Activated T-helper 1 cell treated with anti-CD3 and anti-CD28 coated beads, Interleukin-12 subunit alpha, Interleukin-12 subunit beta, Interleukin-2, Interleukin-4 antibody, amounts not matched to agents 30 ng/mL and 10 ng/mL and 1 ng/mL, durations not matched to agents 14 hours and 24 hours and 36 hours (primary cell): ENCODE measurements around the gene PER2. TPM values are rescaled to one million over a fixed set of nuclear protein-coding genes. Genes with fewer than 3 reads are reported as not detected.

ENCODE experiments used
- DNase-seq: peaks from one replicate; pipeline ENCODE4 v3.0.0; 2021; ENCODE audit warnings: low spot score
- H3K27ac Mint-ChIP-seq: one replicate; pipeline ENCODE4 v1.8.0; 2021; ENCODE audit warnings: mild to moderate bottlenecking, mixed read lengths
- H3K27me3 Mint-ChIP-seq: one replicate; pipeline ENCODE4 v1.8.0; 2022; ENCODE audit warnings: mild to moderate bottlenecking, moderate library complexity, mixed read lengths; ENCODE audit not compliant: insufficient read depth
- H3K36me3 Mint-ChIP-seq: one replicate; pipeline ENCODE4 v1.8.0; 2021; ENCODE audit warnings: low read depth, mixed read lengths
- H3K4me1 Mint-ChIP-seq: one replicate; pipeline ENCODE4 v1.8.0; 2021; ENCODE audit warnings: low read depth, mixed read lengths
- H3K4me3 Mint-ChIP-seq: one replicate; pipeline ENCODE4 v1.8.0; 2021; ENCODE audit warnings: mild to moderate bottlenecking, moderate library complexity, mixed read lengths
- H3K9me3 Mint-ChIP-seq: one replicate; pipeline ENCODE4 v1.8.0; 2021; ENCODE audit warnings: mixed read lengths
- intact Hi-C: fragments of 100-400 bp; cut with micrococcal nuclease; formaldehyde crosslinking; loops from one replicate; pipeline ENCODE4 v1.15.1; 2024
- total RNA-seq: library from RNA; stranded (reverse); gene quantifications from 2 replicates; pipeline ENCODE4 v1.2.3, GENCODE V29; 2022

The PER2 gene
- total RNA-seq, 1 donor from 2014 or later = 21.2 TPM

GRCh38 chr2:238289574-238289973, 1.2 kb upstream of the PER2 start:
- Mint-ChIP-seq H3K27me3 (peaks cover 2% of the 10 kb centered on the region), H3K4me3 (peak overlapping the region; percentile 91), H3K4me1 (peaks cover 38% of the 10 kb centered on the region), H3K9me3 (no peaks in the 10 kb centered on the region), H3K36me3 (peaks cover 2% of the 10 kb centered on the region), H3K27ac (peak overlapping the region; percentile 97)
- no peak for DNase-seq
- intact Hi-C loops = loop anchor here (1.0 to 5.0 kb wide), 3 partner anchors 138 to 597 kb away; no protein-coding TSS in a partner anchor

- Mint-ChIP-seq H3K27me3 (peaks cover 4% of the 10 kb centered on the region), H3K36me3 (peaks cover 2% of the 10 kb centered on the region), H3K27ac (peak overlapping the region; percentile 97), H3K4me3 (peak overlapping the region; percentile 91), H3K9me3 (no peaks in the 10 kb centered on the region), H3K4me1 (peaks cover 38% of the 10 kb centered on the region)
- DNase-seq = peak; percentile 97
- intact Hi-C loops = loop anchor here (1.0 to 5.0 kb wide), 6 partner anchors 31 to 597 kb away; partner anchors contain the start of genes HES6 and TRAF3IP1
Observed at GRCh38 chr2:238288650-238289573, 502 bp upstream of the PER2 start.

- H3K4me1 Mint-ChIP-seq = peaks cover 38% of the 10 kb centered on the region
- H3K27me3 Mint-ChIP-seq = peaks cover 4% of the 10 kb centered on the region
- intact Hi-C loops = loop anchor here (5.0 kb wide), 2 partner anchors 290 to 595 kb away; no protein-coding TSS in a partner anchor
- H3K4me3 Mint-ChIP-seq = peak overlapping the region; percentile 82
- H3K9me3 Mint-ChIP-seq = no peaks in the 10 kb centered on the region
- H3K27ac Mint-ChIP-seq = peak overlapping the region; percentile 72
- no peak for DNase-seq
- H3K36me3 Mint-ChIP-seq = peaks cover 2% of the 10 kb centered on the region
Observed at GRCh38 chr2:238286987-238287736, 1.2 kb downstream of the PER2 start.

- Mint-ChIP-seq H3K27ac (no peak overlapping the region), H3K9me3 (no peaks in the 10 kb centered on the region), H3K27me3 (peaks cover 3% of the 10 kb centered on the region), H3K4me1 (peaks cover 38% of the 10 kb centered on the region), H3K36me3 (peaks cover 2% of the 10 kb centered on the region), H3K4me3 (peak overlapping the region; percentile 82)
- DNase-seq = no peak
- intact Hi-C loops = loop anchor here (5.0 kb wide), 2 partner anchors 289 to 594 kb away; no protein-coding TSS in a partner anchor
Observed at GRCh38 chr2:238286551-238286950, 1.9 kb downstream of the PER2 start.

GRCh38 chr2:238286095-238286494, 2.3 kb downstream of the PER2 start:
- Mint-ChIP-seq H3K4me1 (peaks cover 38% of the 10 kb centered on the region), H3K27ac (no peak overlapping the region), H3K27me3 (peaks cover 3% of the 10 kb centered on the region), H3K36me3 (peaks cover 2% of the 10 kb centered on the region), H3K9me3 (no peaks in the 10 kb centered on the region), H3K4me3 (peak overlapping the region; percentile 82)
- intact Hi-C loops = loop anchor here (5.0 kb wide), 2 partner anchors 289 to 594 kb away; no protein-coding TSS in a partner anchor
- DNase-seq = no peak

GRCh38 chr2:238285653-238286082, 2.7 kb downstream of the PER2 start:
- intact Hi-C loops = loop anchor here (5.0 kb wide), 2 partner anchors 288 to 593 kb away; no protein-coding TSS in a partner anchor
- peaks cover 38% of the 10 kb centered on the region for H3K4me1 Mint-ChIP-seq

GRCh38 chr2:238284802-238285515, 3.5 kb downstream of the PER2 start:
- intact Hi-C loops = loop anchor here (5.0 kb wide), 2 partner anchors 288 to 593 kb away; no protein-coding TSS in a partner anchor
- peaks cover 33% of the 10 kb centered on the region for H3K4me1 Mint-ChIP-seq

More at GRCh38 chr2:238285653-238286082, 2.7 kb downstream of the PER2 start:
- Mint-ChIP-seq H3K27me3 (peaks cover 3% of the 10 kb centered on the region), H3K36me3 (peaks cover 2% of the 10 kb centered on the region), H3K4me3 (no peak overlapping the region), H3K9me3 (no peaks in the 10 kb centered on the region), H3K27ac (no peak overlapping the region)
- DNase-seq = no peak

GRCh38 chr2:238282861-238283738, 5.3 kb downstream of the PER2 start:
- intact Hi-C loops = no loop called here
- Mint-ChIP-seq H3K4me3 (no peak overlapping the region), H3K36me3 (peaks cover 2% of the 10 kb centered on the region), H3K27ac (no peak overlapping the region), H3K27me3 (peaks cover 3% of the 10 kb centered on the region), H3K9me3 (no peaks in the 10 kb centered on the region), H3K4me1 (peaks cover 24% of the 10 kb centered on the region)
- DNase-seq = no peak

More at GRCh38 chr2:238284802-238285515, 3.5 kb downstream of the PER2 start:
- Mint-ChIP-seq H3K36me3 (peaks cover 2% of the 10 kb centered on the region), H3K9me3 (no peaks in the 10 kb centered on the region), H3K4me3 (no peak overlapping the region), H3K27ac (no peak overlapping the region), H3K27me3 (peaks cover 3% of the 10 kb centered on the region)
- no peak for DNase-seq

- peaks cover 2% of the 10 kb centered on the region for H3K36me3 Mint-ChIP-seq
- H3K4me1 Mint-ChIP-seq = peaks cover 14% of the 10 kb centered on the region
- H3K9me3 Mint-ChIP-seq = no peaks in the 10 kb centered on the region
- peaks cover 3% of the 10 kb centered on the region for H3K27me3 Mint-ChIP-seq
- no peak for DNase-seq
- H3K4me3 Mint-ChIP-seq = no peak overlapping the region
- H3K27ac Mint-ChIP-seq = no peak overlapping the region
- intact Hi-C loops = no loop called here
Observed at GRCh38 chr2:238281826-238282480, 6.5 kb downstream of the PER2 start.

- H3K9me3 Mint-ChIP-seq = no peaks in the 10 kb centered on the region
- DNase-seq = no peak
- no peak overlapping the region for H3K4me3 Mint-ChIP-seq
- no peaks in the 10 kb centered on the region for H3K4me1 Mint-ChIP-seq
- peaks cover 8% of the 10 kb centered on the region for H3K36me3 Mint-ChIP-seq
- intact Hi-C loops = no loop called here
- peaks cover 3% of the 10 kb centered on the region for H3K27me3 Mint-ChIP-seq
- no peak overlapping the region for H3K27ac Mint-ChIP-seq
Observed at GRCh38 chr2:238280083-238280825, 8.2 kb downstream of the PER2 start.

- H3K27me3 Mint-ChIP-seq = no peaks in the 10 kb centered on the region
- intact Hi-C loops = no loop called here
- DNase-seq = no peak
- no peak overlapping the region for H3K27ac Mint-ChIP-seq
- no peak overlapping the region for H3K4me3 Mint-ChIP-seq
- H3K9me3 Mint-ChIP-seq = no peaks in the 10 kb centered on the region
- H3K4me1 Mint-ChIP-seq = no peaks in the 10 kb centered on the region
- peaks cover 12% of the 10 kb centered on the region for H3K36me3 Mint-ChIP-seq
Observed at GRCh38 chr2:238279324-238279682, 9.1 kb downstream of the PER2 start.
